GM12891 (cell line): ENCODE results near the gene HOXD10.

Experiments
- DNase-seq: peaks from one replicate; pipeline ENCODE4 v3.0.0; 2011; ENCODE audit warnings: low spot score; ENCODE audit not compliant: insufficient read length
- FAIRE-seq: peaks from 2 replicates; lab custom pipeline; 2011; peaks lifted over from hg19 to GRCh38; lab: Jason Lieb, UNC
- PAX5 ChIP-seq: IDR thresholded peaks from 2 replicates; pipeline ENCODE4 v1.6.1; 2011; ENCODE audit warnings: low read length, moderate library complexity, mild to moderate bottlenecking; ENCODE audit not compliant: insufficient read depth, severe bottlenecking
- POLR2A ChIP-seq: IDR thresholded peaks from 2 replicates; pipeline ENCODE4 v1.6.1; 2011; ENCODE audit warnings: low read depth, low read length, control low read depth
- POLR2AphosphoS5 ChIP-seq: IDR thresholded peaks from 2 replicates; pipeline ENCODE4 v1.6.1; 2011; ENCODE audit warnings: low read depth, low read length, control low read depth
- POU2F2 ChIP-seq: IDR thresholded peaks from 2 replicates; pipeline ENCODE4 v1.6.1; 2011; ENCODE audit warnings: low read depth, mild to moderate bottlenecking, control low read depth, low read length, moderate library complexity
- SPI1 ChIP-seq: IDR thresholded peaks from 2 replicates; pipeline ENCODE4 v1.6.1; 2011; ENCODE audit warnings: low read depth, low read length, control low read depth
- TAF1 ChIP-seq: IDR thresholded peaks from 2 replicates; pipeline ENCODE4 v1.6.1; 2011; ENCODE audit warnings: low read depth, low read length, control low read depth

The HOXD10 gene

GRCh38 chr2:176111846-176112374 is 4.7 kb upstream of the HOXD10 start:
- FAIRE-seq (no peak), DNase-seq (no peak)
- TF ChIP-seq POU2F2 (no peak), TAF1 (no peak), PAX5 (no peak), POLR2AphosphoS5 (no peak), SPI1 (no peak), POLR2A (no peak)

- FAIRE-seq: no peak
- TF ChIP-seq POLR2A (no peak), PAX5 (no peak), TAF1 (no peak), POLR2AphosphoS5 (no peak), POU2F2 (no peak), SPI1 (no peak)
These were observed 3.9 kb upstream of the HOXD10 start for GRCh38 chr2:176112375-176113302.

GRCh38 chr2:176114120-176114929 is 2.3 kb upstream of the HOXD10 start:
- DNase-seq (no peak), FAIRE-seq (no peak)
- no peak for TF ChIP-seq POU2F2

More at GRCh38 chr2:176112375-176113302, 3.9 kb upstream of the HOXD10 start:
- DNase-seq: no peak

- DNase-seq (no peak), FAIRE-seq (no peak)
- TF ChIP-seq PAX5 (no peak), POU2F2 (no peak), POLR2AphosphoS5 (no peak), SPI1 (no peak), POLR2A (no peak), TAF1 (no peak)
These were observed 1.5 kb upstream of the HOXD10 start for GRCh38 chr2:176114930-176115625.

- no peak for TF ChIP-seq POU2F2
- no peak for TF ChIP-seq POLR2A
- no peak for TF ChIP-seq PAX5
- TF ChIP-seq POLR2AphosphoS5: no peak
- no peak for TF ChIP-seq SPI1
- TF ChIP-seq TAF1: no peak
- DNase-seq (no peak), FAIRE-seq (no peak)
These were observed 714 bp downstream of the HOXD10 start for GRCh38 chr2:176117162-176117822.

- FAIRE-seq (no peak), DNase-seq (no peak)
These were observed 1.3 kb downstream of the HOXD10 start for GRCh38 chr2:176117823-176118371.

GRCh38 chr2:176118601-176119339 is 2.2 kb downstream of the HOXD10 start:
- DNase-seq (no peak), FAIRE-seq (no peak)
- no peak for TF ChIP-seq POLR2A
- TF ChIP-seq TAF1: no peak
- no peak for TF ChIP-seq PAX5
- no peak for TF ChIP-seq POLR2AphosphoS5
- no peak for TF ChIP-seq SPI1
- no peak for TF ChIP-seq POU2F2

More at GRCh38 chr2:176117823-176118371, 1.3 kb downstream of the HOXD10 start:
- TF ChIP-seq POLR2A (no peak), POLR2AphosphoS5 (no peak), SPI1 (no peak), PAX5 (no peak), POU2F2 (no peak), TAF1 (no peak)
